ENCODE data around the gene SPTB. TPM values are rescaled to one million over a fixed set of nuclear protein-coding genes. Genes with fewer than 3 reads are reported as not detected.

Gene SPTB
- total and polyA plus RNA-seq, 8 donors = 2.2 to 4.7 (median 3.3) TPM

GRCh38 chr14:64926398-64926995 is 46.8 kb upstream of the SPTB start:
- DNase-seq (no peak), ATAC-seq (no peak)
- H3K27me3 ChIP-seq = no peaks in the 10 kb centered on the region
- H3K4me1 ChIP-seq = no peaks in the 10 kb centered on the region
- no peak overlapping the region for H3K27ac ChIP-seq
- H3K4me3 ChIP-seq = no peak overlapping the region
- H3K9me3 ChIP-seq = no peaks in the 10 kb centered on the region
- no peak for TF ChIP-seq CTCF (IDR thresholded peaks at IDR 0.05)
- intact Hi-C loops (cut with DNase I) = no loop called here
- peaks cover 0 to 68% of the 10 kb centered on the region in 2 donors for H3K36me3 ChIP-seq

GRCh38 chr14:64923015-64923414 is 43.3 kb upstream of the SPTB start:
- DNase-seq (no peak), ATAC-seq (no peak)
- Histone ChIP-seq H3K9me3 (no peaks in the 10 kb centered on the region), H3K36me3 (peaks cover 0 to 40% of the 10 kb centered on the region in 2 donors), H3K4me1 (peaks cover 15 to 23% of the 10 kb centered on the region in 2 donors), H3K4me3 (no peak overlapping the region), H3K27ac (no peak overlapping the region), H3K27me3 (no peaks in the 10 kb centered on the region)
- intact Hi-C loops (cut with DNase I) = no loop called here
- no peak for TF ChIP-seq CTCF (IDR thresholded peaks at IDR 0.05)

GRCh38 chr14:64920465-64920864 is 40.8 kb upstream of the SPTB start:
- Histone ChIP-seq H3K4me3 (no peak overlapping the region), H3K27me3 (no peaks in the 10 kb centered on the region), H3K36me3 (peaks cover 0 to 16% of the 10 kb centered on the region in 2 donors), H3K4me1 (peaks cover 22 to 46% of the 10 kb centered on the region in 2 donors), H3K27ac (no peak overlapping the region), H3K9me3 (no peaks in the 10 kb centered on the region)
- DNase-seq (no peak), ATAC-seq (no peak)
- no peak for TF ChIP-seq CTCF (IDR thresholded peaks at IDR 0.05)
- intact Hi-C loops (cut with DNase I) = no loop called here

GRCh38 chr14:64919618-64920017 is 39.9 kb upstream of the SPTB start:
- no peak for TF ChIP-seq CTCF (IDR thresholded peaks at IDR 0.05)
- H3K9me3 ChIP-seq = no peaks in the 10 kb centered on the region
- H3K36me3 ChIP-seq = peaks cover 0 to 8% of the 10 kb centered on the region in 2 donors
- ATAC-seq (peak; percentile 75), DNase-seq (peak in 1 of 4 donors; percentile 56)
- H3K4me3 ChIP-seq = no peak overlapping the region
- peaks cover 28 to 53% of the 10 kb centered on the region in 2 donors for H3K4me1 ChIP-seq
- no peaks in the 10 kb centered on the region for H3K27me3 ChIP-seq
- peak overlapping the region; percentile 37 to 43 for H3K27ac ChIP-seq
- intact Hi-C loops (cut with DNase I) = no loop called here

GRCh38 chr14:64919215-64919614 is 39.5 kb upstream of the SPTB start:
- no peak for TF ChIP-seq CTCF (IDR thresholded peaks at IDR 0.05)
- Histone ChIP-seq H3K9me3 (no peaks in the 10 kb centered on the region), H3K4me3 (no peak overlapping the region), H3K27me3 (no peaks in the 10 kb centered on the region), H3K27ac (peak overlapping the region; percentile 37 to 43), H3K4me1 (peaks cover 28 to 53% of the 10 kb centered on the region in 2 donors), H3K36me3 (peaks cover 0 to 4% of the 10 kb centered on the region in 2 donors)
- DNase-seq (no peak), ATAC-seq (no peak)
- intact Hi-C loops (cut with DNase I) = no loop called here
